B cell (primary cell): ENCODE measurements around the gene PCK1. TPM values are rescaled to one million over a fixed set of nuclear protein-coding genes. Genes with fewer than 3 reads are reported as not detected.

Experiments
- ATAC-seq: fragments of 200-7000 bp; cut with Tn5 transposase; one replicate; pipeline ENCODE4 v1.10.0; 2021; ENCODE audit warnings: low read depth, mild to moderate bottlenecking, moderate number of reproducible peaks, moderate library complexity
- CTCF ChIA-PET: fragments of 350-600 bp; sonication (Branson Sonifier 250); formaldehyde crosslinking; loops from one replicate; lab custom pipeline; 2021; ENCODE audit warnings: antibody characterized with exemption, inconsistent platforms; lab: Charles Lee
- POLR2A ChIA-PET: fragments of 350-600 bp; sonication (Branson Sonifier 250); formaldehyde crosslinking; loops from one replicate; lab custom pipeline; 2021; ENCODE audit warnings: antibody characterized with exemption; lab: Charles Lee
- DNase-seq: peaks from one replicate; pipeline ENCODE4 v3.0.0; 2013
- H2AFZ ChIP-seq: 2 replicates; pipeline ENCODE4 v1.6.1; 2012; ENCODE audit warnings: mild to moderate bottlenecking, low read depth, low read length; ENCODE audit not compliant: insufficient read depth, poor library complexity, severe bottlenecking
- H3K27ac ChIP-seq, 2 donors: 1 replicate in 1 of 2; 2 replicates in 1 of 2; pipeline ENCODE4 v1.5.1; 2012 to 2013; ENCODE audit warnings: low read length in 2 of 2, mild to moderate bottlenecking in 2 of 2, moderate library complexity in 1 of 2
- H3K27me3 ChIP-seq, 4 experiments: fragments of 200-600 bp in 1 of 4; sonication (generic) in 1 of 4; replicated peaks in 1 of 4; 1 replicate in 2 of 4; 2 replicates in 2 of 4; pipeline versions ENCODE4 v1.6.1 to v1.7.0; 2013 to 2016; ENCODE audit warnings: low read length in 3 of 4, mild to moderate bottlenecking in 2 of 4, mixed read lengths in 1 of 4, moderate library complexity in 1 of 4; ENCODE audit not compliant: insufficient read depth in 4 of 4, control insufficient read depth in 3 of 4; ENCODE audit errors: control extremely low read depth in 1 of 4
- H3K36me3 ChIP-seq, 2 experiments: replicated peaks in 1 of 2; 1 replicate in 1 of 2; 2 replicates in 1 of 2; pipeline versions ENCODE4 v1.6.1 to v1.7.1; 2013; ENCODE audit warnings: low read length in 1 of 2; ENCODE audit not compliant: insufficient read depth in 2 of 2, control insufficient read depth in 1 of 2; ENCODE audit errors: control extremely low read depth in 1 of 2, extremely low read depth in 1 of 2
- H3K4me1 ChIP-seq, 2 donors: fragments of 200-600 bp in 1 of 2; sonication (generic) in 1 of 2; 1 replicate in 1 of 2; 2 replicates in 1 of 2; pipeline versions ENCODE4 v1.5.1 to v1.6.1; 2013 to 2017; ENCODE audit warnings: low read length in 2 of 2; ENCODE audit not compliant: control insufficient read depth in 2 of 2, insufficient read depth in 2 of 2
- H3K4me2 ChIP-seq: replicated peaks from 2 replicates; pipeline ENCODE3; 2012; ENCODE audit warnings: mild to moderate bottlenecking, low read depth, low read length; ENCODE audit not compliant: poor library complexity, severe bottlenecking
- H3K4me3 ChIP-seq, 5 experiments: fragments of 200-600 bp in 1 of 5; sonication (generic) in 1 of 5; 1 replicate in 3 of 5; 2 replicates in 2 of 5; pipeline versions ENCODE4 v1.5.1 to v1.7.0; 2011 to 2016; ENCODE audit warnings: low read length in 4 of 5, mild to moderate bottlenecking in 4 of 5, low read depth in 2 of 5, control low read depth in 1 of 5, moderate library complexity in 1 of 5; ENCODE audit not compliant: insufficient read depth in 1 of 5; ENCODE audit errors: control extremely low read depth in 1 of 5, extremely low read depth in 1 of 5
- H3K79me2 ChIP-seq: fragments of 200-600 bp; sonication (generic); one replicate; pipeline ENCODE4 v1.6.0; 2016; ENCODE audit warnings: low read length; ENCODE audit not compliant: control insufficient read depth, insufficient read depth
- H3K9ac ChIP-seq: fragments of 200-600 bp; sonication (generic); 2 replicates; pipeline ENCODE4 v1.6.1; 2017; ENCODE audit warnings: mild to moderate bottlenecking, low read length, moderate library complexity
- H3K9me3 ChIP-seq, 3 donors: one replicate each; pipeline versions ENCODE4 v1.6.1 to v1.7.1; 2013; ENCODE audit warnings: low read length in 2 of 3; ENCODE audit not compliant: control insufficient read depth in 2 of 3, insufficient read depth in 1 of 3; ENCODE audit errors: control extremely low read depth in 1 of 3
- H4K20me1 ChIP-seq: 2 replicates; pipeline ENCODE4 v1.6.0; 2012; ENCODE audit warnings: mild to moderate bottlenecking, low read length; ENCODE audit not compliant: insufficient read depth, control insufficient read depth, poor library complexity, severe bottlenecking
- H3K27ac Mint-ChIP-seq: one replicate; pipeline ENCODE4 v1.8.0; 2021; ENCODE audit warnings: mixed read lengths
- H3K27me3 Mint-ChIP-seq: one replicate; pipeline ENCODE4 v1.8.0; 2021; ENCODE audit warnings: mixed read lengths
- H3K4me1 Mint-ChIP-seq: one replicate; pipeline ENCODE4 v1.8.0; 2021; ENCODE audit warnings: mixed read lengths
- H3K4me3 Mint-ChIP-seq: one replicate; pipeline ENCODE4 v1.8.0; 2021; ENCODE audit warnings: mixed read lengths
- H3K9me3 Mint-ChIP-seq: one replicate; pipeline ENCODE4 v1.8.0; 2022; ENCODE audit warnings: mixed read lengths; ENCODE audit not compliant: insufficient read depth
- EZH2 ChIP-seq: IDR thresholded peaks from 2 replicates; pipeline ENCODE4 v1.6.1; 2012; ENCODE audit warnings: borderline replicate concordance, low read depth, mild to moderate bottlenecking, moderate library complexity, low read length; ENCODE audit not compliant: insufficient read depth, poor library complexity, severe bottlenecking
- WGBS: methylation state at CpG from one replicate; pipeline ENCODE4 v1.1.5; 2013; ENCODE audit warnings: missing lambda C conversion rate; ENCODE audit not compliant: insufficient coverage; 5-methylcytosine and 5-hydroxymethylcytosine counted together
- intact Hi-C: fragments of 100-400 bp; cut with micrococcal nuclease; formaldehyde crosslinking; loops from one replicate; pipeline ENCODE4 v1.10.0; 2022
- polyA plus RNA-seq: library from polyadenylated mRNA; depleted of rRNA; stranded (reverse); fragments of >200 nt; gene quantifications from 2 replicates; pipeline ENCODE4 v1.2.3, GENCODE V29; 2012
- total RNA-seq, 2 donors: library from RNA; stranded (reverse); fragments of 120-200 nt in 1 of 2; gene quantifications; 1 replicate in 1 of 2; 2 replicates in 1 of 2; pipeline versions ENCODE4 v1.2.3 to v1.2.4, GENCODE V29; 2013 to 2022
- TF ChIP-seq, protein P1 (sequence below): fragments of 200-600 bp; IDR thresholded peaks from one replicate; pipeline ENCODE4 v1.8.0; 2022; ENCODE audit warnings: antibody characterized with exemption, mild to moderate bottlenecking

PCK1 gene
- total and polyA plus RNA-seq, 2 donors (not counting 1 experiment from before 2014, with no cell fraction given): not detected

DNA sequence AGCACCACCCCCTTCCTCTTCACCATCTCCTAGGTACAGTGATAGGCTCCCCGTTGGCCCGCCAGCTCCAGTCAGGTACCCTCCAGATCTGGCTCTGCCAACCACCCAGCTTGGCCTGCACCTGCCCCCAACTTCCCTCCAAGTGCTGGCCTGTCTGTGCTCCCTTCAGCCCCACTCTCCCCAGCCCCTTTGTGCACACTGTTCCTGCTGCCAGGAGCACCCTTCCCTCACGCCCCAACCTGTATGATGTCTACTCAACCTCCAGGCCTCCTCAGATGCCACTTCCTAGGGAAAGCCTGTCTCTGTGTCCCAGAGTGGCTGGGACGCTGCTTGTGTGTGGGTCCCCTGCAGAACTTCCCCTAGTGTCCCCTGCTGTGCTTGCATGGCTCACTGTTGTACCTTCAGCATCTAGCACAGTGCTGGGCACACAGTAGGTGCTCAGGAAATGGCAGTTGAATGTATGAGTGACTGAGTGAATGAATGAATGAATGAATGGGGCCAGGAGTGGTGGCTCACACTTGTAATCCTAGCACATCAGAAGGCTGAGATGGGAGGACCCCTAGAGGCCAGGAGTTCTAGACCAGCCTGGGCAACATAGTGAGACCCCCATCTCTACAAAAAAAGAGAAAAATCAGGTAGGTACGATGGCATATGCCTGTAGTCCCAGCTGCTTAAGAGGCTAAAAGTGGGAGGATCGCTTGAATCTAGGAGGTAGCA, 56.3 kb downstream of the PCK1 start:
- no peak overlapping the region for H3K27ac ChIP-seq
- ChIA-PET POLR2A (interaction anchor here (0.6 to 4.3 kb wide), 7 partner anchors 9 to 1377 kb away, joined by 3 to 30 read pairs (median 3); partner anchors contain the start of gene PMEPA1), CTCF (interaction anchor here (0.8 to 11.0 kb wide), 6 partner anchors 7 to 562 kb away, joined by 3 to 131 read pairs (median 14); no protein-coding TSS in a partner anchor)
- no peaks in the 10 kb centered on the region for H3K27me3 ChIP-seq
- Mint-ChIP-seq H3K9me3 (no peaks in the 10 kb centered on the region), H3K4me3 (peak overlapping the region; percentile 93), H3K4me1 (peaks cover 54% of the 10 kb centered on the region), H3K27me3 (no peaks in the 10 kb centered on the region), H3K27ac (peak overlapping the region; percentile 100)
- peaks cover 47 to 53% of the 10 kb centered on the region in 2 donors for H3K4me1 ChIP-seq
- H3K4me2 ChIP-seq: peak overlapping the region; percentile 96
- H3K4me3 ChIP-seq: no peak overlapping the region
- peaks cover 20% of the 10 kb centered on the region for H4K20me1 ChIP-seq
- no peak overlapping the region for H2AFZ ChIP-seq
- H3K9me3 ChIP-seq: no peaks in the 10 kb centered on the region
- intact Hi-C loops: loop anchor here (5.0 to 10.0 kb wide), 2 partner anchors 1278 to 1390 kb away; partner anchors contain the start of gene CTSZ
- H3K9ac ChIP-seq: peak overlapping the region; percentile 76
- DNase-seq (no peak), ATAC-seq (no peak)
- TF ChIP-seq, protein P1, sequence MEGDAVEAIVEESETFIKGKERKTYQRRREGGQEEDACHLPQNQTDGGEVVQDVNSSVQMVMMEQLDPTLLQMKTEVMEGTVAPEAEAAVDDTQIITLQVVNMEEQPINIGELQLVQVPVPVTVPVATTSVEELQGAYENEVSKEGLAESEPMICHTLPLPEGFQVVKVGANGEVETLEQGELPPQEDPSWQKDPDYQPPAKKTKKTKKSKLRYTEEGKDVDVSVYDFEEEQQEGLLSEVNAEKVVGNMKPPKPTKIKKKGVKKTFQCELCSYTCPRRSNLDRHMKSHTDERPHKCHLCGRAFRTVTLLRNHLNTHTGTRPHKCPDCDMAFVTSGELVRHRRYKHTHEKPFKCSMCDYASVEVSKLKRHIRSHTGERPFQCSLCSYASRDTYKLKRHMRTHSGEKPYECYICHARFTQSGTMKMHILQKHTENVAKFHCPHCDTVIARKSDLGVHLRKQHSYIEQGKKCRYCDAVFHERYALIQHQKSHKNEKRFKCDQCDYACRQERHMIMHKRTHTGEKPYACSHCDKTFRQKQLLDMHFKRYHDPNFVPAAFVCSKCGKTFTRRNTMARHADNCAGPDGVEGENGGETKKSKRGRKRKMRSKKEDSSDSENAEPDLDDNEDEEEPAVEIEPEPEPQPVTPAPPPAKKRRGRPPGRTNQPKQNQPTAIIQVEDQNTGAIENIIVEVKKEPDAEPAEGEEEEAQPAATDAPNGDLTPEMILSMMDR: no peak
- no peak for TF ChIP-seq EZH2
- peaks cover 33% of the 10 kb centered on the region for H3K79me2 ChIP-seq
- H3K36me3 ChIP-seq: peaks cover 0 to 48% of the 10 kb centered on the region in 2 experiments
- WGBS: 100% methylated on average over 5 of the region's 6 CpGs

Other genes starting within 250 kb of the PCK1 start
- not detected in 2 replicates for gene SPO11, start 231.3 kb upstream of the PCK1 start, total RNA-seq
- gene SPO11, start 231.3 kb upstream of the PCK1 start, polyA plus RNA-seq: not detected in 2 replicates
- 32.6 and 36.4 TPM in 2 replicates for gene RAE1, start 209.9 kb upstream of the PCK1 start, total RNA-seq
- 33.3 and 38.8 TPM in 2 replicates for gene RAE1, start 209.9 kb upstream of the PCK1 start, polyA plus RNA-seq
- gene RBM38, start 169.7 kb upstream of the PCK1 start, total RNA-seq: 224 and 225 TPM in 2 replicates
- 198 and 378 TPM in 2 replicates for gene RBM38, start 169.7 kb upstream of the PCK1 start, polyA plus RNA-seq
- not detected in 2 replicates for gene CTCFL, start 36.0 kb upstream of the PCK1 start, total RNA-seq
- not detected in 2 replicates for gene CTCFL, start 36.0 kb upstream of the PCK1 start, polyA plus RNA-seq
- gene ZBP1, start 59.3 kb downstream of the PCK1 start, total RNA-seq: 29.9 and 36.9 TPM in 2 replicates
- 69.2 and 96.2 TPM in 2 replicates for gene ZBP1, start 59.3 kb downstream of the PCK1 start, polyA plus RNA-seq
- 37.4 and 38.7 TPM in 2 replicates for gene PMEPA1, start 148.9 kb downstream of the PCK1 start, total RNA-seq
- gene PMEPA1, start 148.9 kb downstream of the PCK1 start, polyA plus RNA-seq: 9.9 and 19.7 TPM in 2 replicates